ENCODE results near the gene ADAMTS12. TPM values are rescaled to one million over a fixed set of nuclear protein-coding genes. Genes with fewer than 3 reads are reported as not detected.

The ADAMTS12 gene
- total and polyA plus RNA-seq, 7 experiments from 2014 or later, result not detected

- intact Hi-C loops (cut with micrococcal nuclease), result no loop called here
- H3K36me3 Mint-ChIP-seq, result no peaks in the 10 kb centered on the region
- ChIA-PET CTCF (interaction anchor here (0.6 kb wide), 1 partner anchor 179 kb away, joined by 4 read pairs; no protein-coding TSS in a partner anchor), POLR2A (no interaction called here)
- ATAC-seq (no peak), DNase-seq (no peak)
- H3K4me1 ChIP-seq (ENCODE audit: control insufficient read depth in 2 of 2, insufficient read depth in 2 of 2, low read length in 2 of 2), result no peaks in the 10 kb centered on the region
- peaks cover 0 to 3% (median 0%) of the 10 kb centered on the region in 5 donors for H3K27me3 Mint-ChIP-seq
- H3K4me3 ChIP-seq (ENCODE audit: low read length), result no peak overlapping the region
- peaks cover 0 to 11% (median 2%) of the 10 kb centered on the region in 11 donors for H3K9me3 Mint-ChIP-seq
- no peaks in the 10 kb centered on the region for H3K9me3 ChIP-seq (ENCODE audit: control insufficient read depth in 2 of 3, low read length in 3 of 3)
- no peak overlapping the region for H3K27ac ChIP-seq (ENCODE audit: low read depth, low read length)
- no peaks in the 10 kb centered on the region for H3K4me1 Mint-ChIP-seq
- no peak overlapping the region for H3K27ac Mint-ChIP-seq
- no peak overlapping the region for H3K4me3 Mint-ChIP-seq
- no peaks in the 10 kb centered on the region for H3K36me3 ChIP-seq (ENCODE audit: control insufficient read depth in 2 of 3, insufficient read depth in 3 of 3, low read length in 3 of 3)
- H3K27me3 ChIP-seq (ENCODE audit: control insufficient read depth in 2 of 2, insufficient read depth in 2 of 2, low read length in 2 of 2), result no peaks in the 10 kb centered on the region
Measured at GRCh38 chr5:33788922-33789566, 102.7 kb downstream of the ADAMTS12 start.

GRCh38 chr5:33785571-33785970, 106.2 kb downstream of the ADAMTS12 start:
- DNase-seq (no peak), ATAC-seq (no peak)
- H3K27ac Mint-ChIP-seq, result no peak overlapping the region
- no peaks in the 10 kb centered on the region for H3K27me3 ChIP-seq (ENCODE audit: control insufficient read depth in 2 of 2, insufficient read depth in 2 of 2, low read length in 2 of 2)
- peaks cover 0 to 11% (median 5%) of the 10 kb centered on the region in 11 donors for H3K9me3 Mint-ChIP-seq
- no peaks in the 10 kb centered on the region for H3K36me3 Mint-ChIP-seq
- no peak overlapping the region for H3K27ac ChIP-seq (ENCODE audit: low read depth, low read length)
- no peaks in the 10 kb centered on the region for H3K4me1 ChIP-seq (ENCODE audit: control insufficient read depth in 2 of 2, insufficient read depth in 2 of 2, low read length in 2 of 2)
- H3K4me3 Mint-ChIP-seq, result no peak overlapping the region
- H3K36me3 ChIP-seq (ENCODE audit: control insufficient read depth in 2 of 3, insufficient read depth in 3 of 3, low read length in 3 of 3), result no peaks in the 10 kb centered on the region
- H3K27me3 Mint-ChIP-seq, result peaks cover 0 to 5% (median 0%) of the 10 kb centered on the region in 5 donors
- intact Hi-C loops (cut with micrococcal nuclease), result no loop called here
- H3K4me3 ChIP-seq (ENCODE audit: low read length), result no peak overlapping the region
- POLR2A ChIA-PET, result no interaction called here
- no peaks in the 10 kb centered on the region for H3K9me3 ChIP-seq (ENCODE audit: control insufficient read depth in 2 of 3, low read length in 3 of 3)
- no peaks in the 10 kb centered on the region for H3K4me1 Mint-ChIP-seq
- CTCF ChIA-PET, result no interaction called here

GRCh38 chr5:33781286-33781685, 110.5 kb downstream of the ADAMTS12 start:
- Mint-ChIP-seq H3K4me1 (no peaks in the 10 kb centered on the region), H3K36me3 (no peaks in the 10 kb centered on the region), H3K4me3 (no peak overlapping the region), H3K27ac (no peak overlapping the region), H3K9me3 (peaks cover 0 to 21% (median 7%) of the 10 kb centered on the region in 11 donors), H3K27me3 (peaks cover 0 to 9% (median 3%) of the 10 kb centered on the region in 5 donors)
- intact Hi-C loops (cut with micrococcal nuclease), result no loop called here
- Histone ChIP-seq H3K4me1 (ENCODE audit: control insufficient read depth in 2 of 2, insufficient read depth in 2 of 2, low read length in 2 of 2) (no peaks in the 10 kb centered on the region), H3K27ac (ENCODE audit: low read depth, low read length) (no peak overlapping the region), H3K27me3 (ENCODE audit: control insufficient read depth in 2 of 2, insufficient read depth in 2 of 2, low read length in 2 of 2) (no peaks in the 10 kb centered on the region), H3K4me3 (ENCODE audit: low read length) (no peak overlapping the region), H3K9me3 (ENCODE audit: control insufficient read depth in 2 of 3, low read length in 3 of 3) (no peaks in the 10 kb centered on the region), H3K36me3 (ENCODE audit: control insufficient read depth in 2 of 3, insufficient read depth in 3 of 3, low read length in 3 of 3) (no peaks in the 10 kb centered on the region)
- DNase-seq (no peak), ATAC-seq (no peak)
- POLR2A ChIA-PET, result no interaction called here
- CTCF ChIA-PET, result interaction anchor here (0.6 kb wide), 1 partner anchor 37 kb away, joined by 7 read pairs; no protein-coding TSS in a partner anchor

GRCh38 chr5:33776151-33776660, 115.6 kb downstream of the ADAMTS12 start:
- Mint-ChIP-seq H3K9me3 (peaks cover 0 to 15% (median 3%) of the 10 kb centered on the region in 11 donors), H3K4me3 (no peak overlapping the region), H3K4me1 (no peaks in the 10 kb centered on the region), H3K27me3 (peaks cover 2 to 19% (median 9%) of the 10 kb centered on the region in 5 donors), H3K36me3 (no peaks in the 10 kb centered on the region), H3K27ac (no peak overlapping the region)
- POLR2A ChIA-PET, result no interaction called here
- CTCF ChIA-PET, result no interaction called here
- Histone ChIP-seq H3K9me3 (ENCODE audit: control insufficient read depth in 2 of 3, low read length in 3 of 3) (no peaks in the 10 kb centered on the region), H3K27me3 (ENCODE audit: control insufficient read depth in 2 of 2, insufficient read depth in 2 of 2, low read length in 2 of 2) (no peaks in the 10 kb centered on the region), H3K4me3 (ENCODE audit: low read length) (no peak overlapping the region), H3K36me3 (ENCODE audit: control insufficient read depth in 2 of 3, insufficient read depth in 3 of 3, low read length in 3 of 3) (no peaks in the 10 kb centered on the region), H3K4me1 (ENCODE audit: control insufficient read depth in 2 of 2, insufficient read depth in 2 of 2, low read length in 2 of 2) (no peaks in the 10 kb centered on the region), H3K27ac (ENCODE audit: low read depth, low read length) (no peak overlapping the region)
- DNase-seq, result no peak
- ATAC-seq, result no peak
- intact Hi-C loops (cut with micrococcal nuclease), result no loop called here

GRCh38 chr5:33774341-33774740, 117.4 kb downstream of the ADAMTS12 start:
- peaks cover 0 to 22% (median 11%) of the 10 kb centered on the region in 5 donors for H3K27me3 Mint-ChIP-seq
- no peaks in the 10 kb centered on the region for H3K36me3 ChIP-seq (ENCODE audit: control insufficient read depth in 2 of 3, insufficient read depth in 3 of 3, low read length in 3 of 3)

GRCh38 chr5:33772380-33772897, 119.4 kb downstream of the ADAMTS12 start:
- Mint-ChIP-seq H3K4me3 (no peak overlapping the region), H3K27me3 (peaks cover 0 to 28% (median 14%) of the 10 kb centered on the region in 5 donors), H3K4me1 (no peaks in the 10 kb centered on the region), H3K9me3 (peaks cover 0 to 10% (median 2%) of the 10 kb centered on the region in 11 donors), H3K27ac (no peak overlapping the region), H3K36me3 (no peaks in the 10 kb centered on the region)
- Histone ChIP-seq H3K9me3 (ENCODE audit: control insufficient read depth in 2 of 3, low read length in 3 of 3) (no peaks in the 10 kb centered on the region), H3K4me1 (ENCODE audit: control insufficient read depth in 2 of 2, insufficient read depth in 2 of 2, low read length in 2 of 2) (no peaks in the 10 kb centered on the region), H3K4me3 (ENCODE audit: low read length) (no peak overlapping the region), H3K36me3 (ENCODE audit: control insufficient read depth in 2 of 3, insufficient read depth in 3 of 3, low read length in 3 of 3) (no peaks in the 10 kb centered on the region), H3K27me3 (ENCODE audit: control insufficient read depth in 2 of 2, insufficient read depth in 2 of 2, low read length in 2 of 2) (no peaks in the 10 kb centered on the region), H3K27ac (ENCODE audit: low read depth, low read length) (no peak overlapping the region)
- CTCF ChIA-PET, result no interaction called here
- intact Hi-C loops (cut with micrococcal nuclease), result no loop called here
- no peak for ATAC-seq
- POLR2A ChIA-PET, result no interaction called here
- DNase-seq, result no peak

More at GRCh38 chr5:33774341-33774740, 117.4 kb downstream of the ADAMTS12 start:
- H3K4me3 Mint-ChIP-seq, result no peak overlapping the region
- DNase-seq, result no peak
- H3K4me1 Mint-ChIP-seq, result no peaks in the 10 kb centered on the region
- peaks cover 0 to 15% (median 3%) of the 10 kb centered on the region in 11 donors for H3K9me3 Mint-ChIP-seq
- no peaks in the 10 kb centered on the region for H3K27me3 ChIP-seq (ENCODE audit: control insufficient read depth in 2 of 2, insufficient read depth in 2 of 2, low read length in 2 of 2)
- ATAC-seq, result no peak
- intact Hi-C loops (cut with micrococcal nuclease), result no loop called here
- H3K27ac Mint-ChIP-seq, result no peak overlapping the region
- no peaks in the 10 kb centered on the region for H3K4me1 ChIP-seq (ENCODE audit: control insufficient read depth in 2 of 2, insufficient read depth in 2 of 2, low read length in 2 of 2)
- H3K27ac ChIP-seq (ENCODE audit: low read depth, low read length), result no peak overlapping the region
- no peaks in the 10 kb centered on the region for H3K9me3 ChIP-seq (ENCODE audit: control insufficient read depth in 2 of 3, low read length in 3 of 3)
- H3K36me3 Mint-ChIP-seq, result no peaks in the 10 kb centered on the region
- ChIA-PET POLR2A (no interaction called here), CTCF (no interaction called here)
- H3K4me3 ChIP-seq (ENCODE audit: low read length), result no peak overlapping the region

- no peak overlapping the region for H3K27ac Mint-ChIP-seq
- no peak for ATAC-seq
- Histone ChIP-seq H3K27me3 (ENCODE audit: control insufficient read depth in 2 of 2, insufficient read depth in 2 of 2, low read length in 2 of 2) (no peaks in the 10 kb centered on the region), H3K4me1 (ENCODE audit: control insufficient read depth in 2 of 2, insufficient read depth in 2 of 2, low read length in 2 of 2) (no peaks in the 10 kb centered on the region), H3K9me3 (ENCODE audit: control insufficient read depth in 2 of 3, low read length in 3 of 3) (no peaks in the 10 kb centered on the region), H3K27ac (ENCODE audit: low read depth, low read length) (no peak overlapping the region), H3K4me3 (ENCODE audit: low read length) (no peak overlapping the region), H3K36me3 (ENCODE audit: control insufficient read depth in 2 of 3, insufficient read depth in 3 of 3, low read length in 3 of 3) (no peaks in the 10 kb centered on the region)
- no peak for DNase-seq
- no peak overlapping the region for H3K4me3 Mint-ChIP-seq
- H3K27me3 Mint-ChIP-seq, result peaks cover 0 to 26% (median 16%) of the 10 kb centered on the region in 5 donors
- H3K36me3 Mint-ChIP-seq, result no peaks in the 10 kb centered on the region
- no peaks in the 10 kb centered on the region for H3K9me3 Mint-ChIP-seq
- intact Hi-C loops (cut with micrococcal nuclease), result no loop called here
- no peaks in the 10 kb centered on the region for H3K4me1 Mint-ChIP-seq
- ChIA-PET POLR2A (no interaction called here), CTCF (no interaction called here)
Measured at GRCh38 chr5:33769968-33770367, 121.8 kb downstream of the ADAMTS12 start.
